SK-N-SH treated with all-trans-retinoic acid at 6 μM for 48 hours (cell line): ENCODE results near the gene CDKN2AIPNL.
"Not testable (repeated sequence)": the region's sequence is repeated elsewhere in the genome, so short reads cannot be mapped to it uniquely, and the experiment has no call there.

ENCODE experiments used
- ATAC-seq: fragments of 200-7000 bp; cut with Tn5 transposase; 3 replicates; pipeline ENCODE4 v1.9.1; 2020; ENCODE audit warnings: mild to moderate bottlenecking, moderate library complexity
- BACH2 ChIP-seq: fragments of 250-450 bp; sonication (Bioruptor Pico); IDR thresholded peaks from 2 replicates; pipeline ENCODE4 v1.9.0; 2021; ENCODE audit warnings: mild to moderate bottlenecking, borderline replicate concordance
- CREB5 ChIP-seq: fragments of 250-450 bp; sonication (Bioruptor Pico); IDR thresholded peaks from 2 replicates; pipeline ENCODE4 v1.5.1; 2020; ENCODE audit warnings: low read depth, mild to moderate bottlenecking, moderate library complexity
- CSDC2 ChIP-seq: fragments of 250-450 bp; sonication (Bioruptor Pico); IDR thresholded peaks from 2 replicates; pipeline ENCODE4 v1.5.0; 2020; ENCODE audit warnings: mild to moderate bottlenecking, moderate library complexity
- CSRNP3 ChIP-seq: fragments of 250-450 bp; sonication (Bioruptor Pico); IDR thresholded peaks from 2 replicates; pipeline ENCODE4 v1.5.1; 2021; ENCODE audit warnings: mild to moderate bottlenecking, moderate library complexity
- ESRRG ChIP-seq: fragments of 250-450 bp; sonication (Bioruptor Pico); IDR thresholded peaks from 2 replicates; pipeline ENCODE4 v1.6.1; 2021; ENCODE audit warnings: mild to moderate bottlenecking
- GLIS3 ChIP-seq: fragments of 250-450 bp; sonication (Bioruptor Pico); IDR thresholded peaks from 2 replicates; pipeline ENCODE4 v1.5.0; 2020; ENCODE audit warnings: mild to moderate bottlenecking, moderate library complexity
- ISL1 ChIP-seq: fragments of 250-450 bp; sonication (Bioruptor Pico); IDR thresholded peaks from 2 replicates; pipeline ENCODE4 v2.1.2; 2022; ENCODE audit warnings: mild to moderate bottlenecking, moderate library complexity
- OSR1 ChIP-seq: fragments of 250-450 bp; sonication (Bioruptor Pico); IDR thresholded peaks from 2 replicates; pipeline ENCODE4 v1.8.0; 2022; ENCODE audit warnings: moderate library complexity, mild to moderate bottlenecking, inconsistent platforms
- POU6F1 ChIP-seq: fragments of 250-450 bp; sonication (Bioruptor Pico); IDR thresholded peaks from 2 replicates; pipeline ENCODE4 v1.8.0; 2021; ENCODE audit warnings: low read depth, mild to moderate bottlenecking, moderate library complexity, borderline replicate concordance
- PPARA ChIP-seq: fragments of 250-450 bp; sonication (Bioruptor Pico); IDR thresholded peaks from 2 replicates; pipeline ENCODE4 v1.5.0; 2020; ENCODE audit warnings: mild to moderate bottlenecking, borderline replicate concordance
- RARB ChIP-seq: fragments of 250-450 bp; sonication (Bioruptor Pico); IDR thresholded peaks from 2 replicates; pipeline ENCODE4 v1.8.0; 2021; ENCODE audit warnings: mild to moderate bottlenecking, moderate library complexity
- TCF4 ChIP-seq: fragments of 250-450 bp; sonication (Bioruptor Pico); IDR thresholded peaks from 2 replicates; pipeline ENCODE4 v1.8.0; 2021; ENCODE audit warnings: mild to moderate bottlenecking, moderate library complexity, borderline replicate concordance
- TOX ChIP-seq: fragments of 250-450 bp; sonication (Bioruptor Pico); IDR thresholded peaks from 2 replicates; pipeline ENCODE4 v1.8.0; 2021; ENCODE audit warnings: mild to moderate bottlenecking, moderate library complexity, borderline replicate concordance
- TSHZ2 ChIP-seq: fragments of 250-450 bp; sonication (Bioruptor Pico); IDR thresholded peaks from 2 replicates; pipeline ENCODE4 v1.5.0; 2020; ENCODE audit warnings: mild to moderate bottlenecking, moderate library complexity
- ZC3H10 ChIP-seq: fragments of 250-450 bp; sonication (Bioruptor Pico); IDR thresholded peaks from 2 replicates; pipeline ENCODE4 v1.5.1; 2021; ENCODE audit warnings: mild to moderate bottlenecking, moderate library complexity
- ZFP3 ChIP-seq: fragments of 250-450 bp; sonication (Bioruptor Pico); IDR thresholded peaks from 2 replicates; pipeline ENCODE4 v1.5.0; 2020; ENCODE audit warnings: mild to moderate bottlenecking, moderate library complexity
- ZFP30 ChIP-seq: fragments of 450-650 bp; formaldehyde crosslinking; IDR thresholded peaks from 2 replicates; pipeline ENCODE4 v1.5.0; 2022; ENCODE audit warnings: mild to moderate bottlenecking, moderate library complexity
- ZNF565 ChIP-seq: fragments of 450-650 bp; formaldehyde crosslinking; conservative IDR thresholded peaks from 2 replicates; pipeline ENCODE4 v1.5.0; 2020; ENCODE audit warnings: low read depth, mild to moderate bottlenecking, moderate library complexity
- ZNF70 ChIP-seq: fragments of 450-650 bp; formaldehyde crosslinking; IDR thresholded peaks from 2 replicates; pipeline ENCODE4 v1.5.0; 2020; ENCODE audit warnings: mild to moderate bottlenecking, moderate library complexity
- ZNF8 ChIP-seq: fragments of 450-650 bp; formaldehyde crosslinking; IDR thresholded peaks from 2 replicates; pipeline ENCODE4 v1.5.0; 2020; ENCODE audit warnings: mild to moderate bottlenecking, moderate library complexity

The CDKN2AIPNL gene

GRCh38 chr5:134394932-134395331 is 16.7 kb downstream of the CDKN2AIPNL start (continued):
- TF ChIP-seq ZC3H10 (CRISPR knock-in tag) (no peak), PPARA (CRISPR knock-in tag) (no peak), ZNF70 (CRISPR knock-in tag) (no peak), RARB (no peak), ESRRG (CRISPR knock-in tag) (no peak)

GRCh38 chr5:134392301-134392700 is 19.4 kb downstream of the CDKN2AIPNL start:
- no peak for ATAC-seq

GRCh38 chr5:134387443-134387842 is 24.2 kb downstream of the CDKN2AIPNL start:
- ATAC-seq: no peak
- TF ChIP-seq ISL1 (CRISPR knock-in tag) (no peak), BACH2 (CRISPR knock-in tag) (no peak), ZNF70 (CRISPR knock-in tag) (no peak), RARB (no peak), GLIS3 (CRISPR knock-in tag) (no peak), ZFP30 (CRISPR knock-in tag) (no peak), CSRNP3 (CRISPR knock-in tag) (no peak), ESRRG (CRISPR knock-in tag) (no peak), ZNF8 (CRISPR knock-in tag) (no peak), TOX (CRISPR knock-in tag) (no peak), ZFP3 (CRISPR knock-in tag) (no peak)

More at GRCh38 chr5:134392301-134392700, 19.4 kb downstream of the CDKN2AIPNL start:
- TF ChIP-seq ZNF8 (CRISPR knock-in tag) (no peak), CSDC2 (CRISPR knock-in tag) (no peak), CREB5 (no peak), RARB (no peak), ZNF565 (CRISPR knock-in tag) (no peak), CSRNP3 (CRISPR knock-in tag) (no peak), OSR1 (CRISPR knock-in tag) (no peak), PPARA (CRISPR knock-in tag) (no peak), ZNF70 (CRISPR knock-in tag) (no peak), TSHZ2 (CRISPR knock-in tag) (no peak), ZC3H10 (CRISPR knock-in tag) (no peak), POU6F1 (CRISPR knock-in tag) (no peak)

GRCh38 chr5:134383980-134384697 is 27.5 kb downstream of the CDKN2AIPNL start:
- ATAC-seq: no peak
- TF ChIP-seq ISL1 (CRISPR knock-in tag) (no peak), CREB5 (no peak), POU6F1 (CRISPR knock-in tag) (no peak), OSR1 (CRISPR knock-in tag) (no peak), BACH2 (CRISPR knock-in tag) (no peak), TCF4 (CRISPR knock-in tag) (no peak), PPARA (CRISPR knock-in tag) (no peak), CSRNP3 (CRISPR knock-in tag) (no peak), ZFP3 (CRISPR knock-in tag) (no peak)

- not testable (repeated sequence) for ATAC-seq
Measured at GRCh38 chr5:134382204-134382603, 29.5 kb downstream of the CDKN2AIPNL start.
